Neural crest cell (in vitro differentiated cells): ENCODE data around the gene HFM1. TPM values are rescaled to one million over a fixed set of nuclear protein-coding genes. Genes with fewer than 3 reads are reported as not detected.
"Not testable (repeated sequence)": the region's sequence is repeated elsewhere in the genome, so short reads cannot be mapped to it uniquely, and the experiment has no call there.

Experiments used
- DNase-seq: peaks from one replicate; pipeline ENCODE4 v3.0.0; 2021; ENCODE audit warnings: low read depth, mixed read lengths, low spot score
- H3K27ac Mint-ChIP-seq: one replicate; pipeline ENCODE4 v1.8.0; 2021; ENCODE audit warnings: mild to moderate bottlenecking, mixed read lengths; ENCODE audit not compliant: unreplicated experiment
- H3K27me3 Mint-ChIP-seq: 2 replicates; pipeline ENCODE4 v1.8.0; 2021; ENCODE audit warnings: low read depth, mild to moderate bottlenecking, mixed read lengths
- H3K36me3 Mint-ChIP-seq: 2 replicates; pipeline ENCODE4 v1.8.0; 2021; ENCODE audit warnings: low read depth, mild to moderate bottlenecking, mixed read lengths
- H3K4me1 Mint-ChIP-seq: 2 replicates; pipeline ENCODE4 v1.8.0; 2021; ENCODE audit warnings: mixed read lengths
- H3K4me3 Mint-ChIP-seq: one replicate; pipeline ENCODE4 v1.8.0; 2021; ENCODE audit warnings: mild to moderate bottlenecking, mixed read lengths
- H3K9me3 Mint-ChIP-seq: 2 replicates; pipeline ENCODE4 v1.8.0; 2021; ENCODE audit warnings: mixed read lengths
- total RNA-seq: library from RNA; stranded (reverse); gene quantifications from 2 replicates; pipeline ENCODE4 v1.2.1, GENCODE V29; 2021
- TF ChIP-seq, protein P1 (sequence below): fragments of 200-600 bp; sonication (generic); conservative IDR thresholded peaks from 2 replicates; pipeline ENCODE4 v1.5.0; 2021; ENCODE audit warnings: antibody characterized with exemption, mild to moderate bottlenecking

HFM1 gene
- total RNA-seq, 1 donor from 2014 or later: 6.6 TPM

DNA sequence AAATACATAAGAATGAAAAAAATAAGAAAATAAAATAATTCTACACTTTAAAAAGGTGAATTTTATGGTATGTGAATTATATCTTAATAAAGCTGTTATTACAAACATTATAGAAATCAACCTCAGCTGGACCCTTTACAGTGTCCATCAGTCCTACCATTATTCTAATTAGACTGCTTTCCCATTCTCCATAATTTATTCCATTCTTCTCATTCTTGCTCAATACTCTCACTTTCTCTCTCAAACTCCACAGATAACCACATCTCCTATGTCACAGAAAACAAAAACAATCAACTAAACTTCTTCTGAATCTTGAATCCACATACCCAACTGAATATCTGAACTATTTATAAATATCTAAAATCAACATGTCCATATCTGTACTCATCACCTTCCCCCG lies 11.6 kb downstream of the HFM1 start:
- no peaks in the 10 kb centered on the region for H3K27me3 Mint-ChIP-seq
- peaks cover 3% of the 10 kb centered on the region for H3K9me3 Mint-ChIP-seq
- H3K4me1 Mint-ChIP-seq: no peaks in the 10 kb centered on the region
- no peak for DNase-seq
- H3K36me3 Mint-ChIP-seq: peaks cover 16% of the 10 kb centered on the region
- TF ChIP-seq, protein P1, sequence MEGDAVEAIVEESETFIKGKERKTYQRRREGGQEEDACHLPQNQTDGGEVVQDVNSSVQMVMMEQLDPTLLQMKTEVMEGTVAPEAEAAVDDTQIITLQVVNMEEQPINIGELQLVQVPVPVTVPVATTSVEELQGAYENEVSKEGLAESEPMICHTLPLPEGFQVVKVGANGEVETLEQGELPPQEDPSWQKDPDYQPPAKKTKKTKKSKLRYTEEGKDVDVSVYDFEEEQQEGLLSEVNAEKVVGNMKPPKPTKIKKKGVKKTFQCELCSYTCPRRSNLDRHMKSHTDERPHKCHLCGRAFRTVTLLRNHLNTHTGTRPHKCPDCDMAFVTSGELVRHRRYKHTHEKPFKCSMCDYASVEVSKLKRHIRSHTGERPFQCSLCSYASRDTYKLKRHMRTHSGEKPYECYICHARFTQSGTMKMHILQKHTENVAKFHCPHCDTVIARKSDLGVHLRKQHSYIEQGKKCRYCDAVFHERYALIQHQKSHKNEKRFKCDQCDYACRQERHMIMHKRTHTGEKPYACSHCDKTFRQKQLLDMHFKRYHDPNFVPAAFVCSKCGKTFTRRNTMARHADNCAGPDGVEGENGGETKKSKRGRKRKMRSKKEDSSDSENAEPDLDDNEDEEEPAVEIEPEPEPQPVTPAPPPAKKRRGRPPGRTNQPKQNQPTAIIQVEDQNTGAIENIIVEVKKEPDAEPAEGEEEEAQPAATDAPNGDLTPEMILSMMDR: no peak
- H3K4me3 Mint-ChIP-seq: no peak overlapping the region
- no peak overlapping the region for H3K27ac Mint-ChIP-seq

DNA sequence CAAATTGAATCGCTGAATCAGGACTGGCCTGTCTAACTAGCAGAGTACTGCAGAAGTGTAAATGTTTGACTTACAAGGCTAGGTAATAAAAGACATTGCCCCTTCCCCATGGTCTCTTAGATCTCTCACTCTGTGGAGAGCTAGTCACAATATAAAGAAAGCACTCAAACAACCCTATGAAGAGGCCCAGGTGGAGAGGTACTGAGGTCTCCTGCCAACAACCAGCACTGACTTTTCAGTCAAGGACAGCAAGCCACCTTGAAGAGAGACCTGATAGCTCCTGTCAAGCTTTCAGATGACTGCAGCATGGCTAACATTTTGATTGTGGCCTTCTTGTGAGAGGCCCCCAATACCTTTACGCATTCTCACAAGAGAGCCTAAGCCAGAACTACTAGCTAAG lies 18.5 kb downstream of the HFM1 start:
- TF ChIP-seq, protein P1: no peak
- DNase-seq: no peak

DNA sequence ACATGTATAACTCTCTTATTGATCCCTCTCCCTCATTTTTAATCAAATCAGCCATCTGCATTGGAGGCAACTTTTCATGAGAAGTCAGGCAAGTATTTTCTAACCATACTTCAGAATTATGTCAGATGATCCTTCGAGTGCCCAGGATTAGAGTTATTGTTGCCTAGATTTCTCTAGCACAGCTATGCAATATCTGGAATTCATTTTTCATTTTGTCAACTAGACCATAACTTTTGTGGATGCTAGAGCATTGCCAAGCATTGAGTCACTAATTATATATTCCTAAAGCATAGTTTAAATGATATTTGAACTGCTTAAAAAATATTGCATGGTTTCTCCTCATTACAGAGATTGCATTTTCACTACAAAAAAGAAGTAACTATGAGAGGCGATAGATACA lies 21.2 kb downstream of the HFM1 start:
- Mint-ChIP-seq H3K27me3 (no peaks in the 10 kb centered on the region), H3K9me3 (no peaks in the 10 kb centered on the region), H3K36me3 (no peaks in the 10 kb centered on the region), H3K4me1 (no peaks in the 10 kb centered on the region), H3K4me3 (no peak overlapping the region), H3K27ac (no peak overlapping the region)
- TF ChIP-seq, protein P1: no peak
- DNase-seq: no peak

More for the DNA sequence above, 18.5 kb downstream of the HFM1 start:
- Mint-ChIP-seq H3K36me3 (peaks cover 6% of the 10 kb centered on the region), H3K9me3 (peaks cover 3% of the 10 kb centered on the region), H3K4me3 (no peak overlapping the region), H3K27ac (no peak overlapping the region), H3K27me3 (no peaks in the 10 kb centered on the region), H3K4me1 (no peaks in the 10 kb centered on the region)

DNA sequence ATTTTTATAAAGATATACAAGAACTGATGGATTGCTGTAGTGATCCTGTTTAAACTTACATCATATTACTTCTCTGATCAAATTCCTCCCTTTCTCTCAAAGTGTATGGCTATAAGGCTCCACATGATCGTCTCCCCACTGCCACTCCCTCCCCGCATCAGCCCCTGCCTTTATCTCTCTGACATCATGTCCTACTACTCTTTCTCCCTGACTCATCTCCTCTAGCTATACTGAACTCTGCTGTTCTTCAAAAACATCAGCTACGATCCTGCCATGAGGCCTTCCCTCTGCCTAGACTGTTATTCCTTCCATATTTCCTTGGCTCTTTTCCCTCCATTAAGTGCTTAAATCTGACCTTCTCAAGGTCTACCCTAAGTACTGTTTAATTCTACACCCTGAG lies 22.8 kb downstream of the HFM1 start:
- Mint-ChIP-seq H3K36me3 (no peaks in the 10 kb centered on the region), H3K27me3 (no peaks in the 10 kb centered on the region), H3K4me1 (no peaks in the 10 kb centered on the region), H3K27ac (no peak overlapping the region), H3K9me3 (no peaks in the 10 kb centered on the region), H3K4me3 (no peak overlapping the region)
- no peak for DNase-seq
- TF ChIP-seq, protein P1: no peak

DNA sequence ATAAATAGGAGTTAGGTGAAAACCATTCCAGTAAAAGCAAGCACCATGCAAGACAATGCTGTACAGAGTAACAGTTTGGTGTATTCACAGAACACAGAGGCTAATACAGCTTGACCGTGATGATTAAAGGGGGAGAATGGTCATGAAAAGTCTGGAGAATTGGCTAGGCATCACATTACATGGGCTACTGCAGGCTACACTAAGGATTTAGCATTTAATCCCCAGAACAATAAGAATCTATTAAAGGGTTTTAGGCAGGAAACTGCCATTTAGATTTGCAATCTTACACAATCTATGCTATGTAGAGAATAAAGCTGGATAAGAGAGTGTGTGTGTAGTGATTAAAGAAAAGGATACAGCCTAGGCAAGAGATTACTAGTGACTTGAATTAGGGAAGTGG lies 30.6 kb downstream of the HFM1 start:
- Mint-ChIP-seq H3K36me3 (peaks cover 25% of the 10 kb centered on the region), H3K27me3 (no peaks in the 10 kb centered on the region), H3K9me3 (peaks cover 8% of the 10 kb centered on the region), H3K4me3 (no peak overlapping the region), H3K4me1 (no peaks in the 10 kb centered on the region), H3K27ac (no peak overlapping the region)
- TF ChIP-seq, protein P1: no peak
- DNase-seq: no peak

DNA sequence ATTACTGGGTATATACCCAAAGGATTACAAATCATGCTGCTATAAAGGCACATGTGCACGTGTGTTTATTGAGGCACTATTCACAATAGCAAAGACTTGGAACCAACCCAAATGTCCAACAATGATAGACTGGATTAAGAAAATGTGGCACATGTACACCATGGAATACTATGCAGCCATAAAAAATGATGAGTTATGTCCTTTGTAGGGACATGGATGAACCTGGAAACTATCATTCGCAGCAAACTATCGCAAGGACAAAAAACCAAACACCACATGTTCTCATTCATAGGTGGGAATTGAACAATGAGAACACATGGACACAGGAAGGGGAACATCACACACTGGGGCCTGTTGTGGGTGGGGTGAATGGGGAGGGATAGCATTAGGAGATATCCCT lies 32.4 kb downstream of the HFM1 start:
- DNase-seq, H3K27me3 Mint-ChIP-seq, H3K4me1 Mint-ChIP-seq, H3K27ac Mint-ChIP-seq, H3K4me3 Mint-ChIP-seq: not testable (repeated sequence)
- Mint-ChIP-seq H3K36me3 (peaks cover 44% of the 10 kb centered on the region), H3K9me3 (peaks cover 13% of the 10 kb centered on the region)
